ENCODE results near the gene RAB3GAP1. TPM values are rescaled to one million over a fixed set of nuclear protein-coding genes. Genes with fewer than 3 reads are reported as not detected.
A peak's percentile ranks its signal among the peaks of the same experiment; 100 is the strongest.

The RAB3GAP1 gene
- total RNA-seq, 1 experiment from 2014 or later: 36.8 TPM

DNA sequence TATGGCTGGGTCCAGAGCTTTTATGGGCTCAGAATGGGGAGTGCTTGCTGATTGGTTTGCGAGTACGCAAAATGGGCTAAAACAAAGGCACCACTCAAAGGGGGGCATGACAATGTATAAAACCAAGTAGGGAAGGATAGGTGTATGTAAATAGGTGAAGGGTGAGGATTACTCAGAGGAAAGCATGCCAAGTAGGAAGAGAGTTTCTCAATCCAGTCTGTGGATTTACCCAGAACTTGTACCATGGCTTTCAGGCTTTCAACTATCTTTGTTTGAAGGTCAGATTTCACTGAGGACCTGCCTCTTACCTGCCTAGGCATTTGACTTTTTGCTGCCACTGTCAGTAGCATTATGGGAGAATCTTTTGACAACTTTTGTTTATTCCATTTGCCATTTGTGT is 92.3 kb downstream of the RAB3GAP1 start:
- H3K9me2 ChIP-seq (ENCODE audit: insufficient read depth): no peaks in the 10 kb centered on the region
- H3K27ac ChIP-seq: no peak overlapping the region
- no TSS peak for BruUV-seq (replicated peaks)
- no peaks in the 10 kb centered on the region for H3K27me3 ChIP-seq (ENCODE audit: insufficient read depth, low read depth)
- POLR2A ChIA-PET (ENCODE audit: unreplicated experiment): no interaction called here
- 0 out of 2 replicates have a peak, but pooled peaks cover 7% of the 10 kb centered on the region for H4K20me1 ChIP-seq (ENCODE audit: insufficient read depth)
- H3K4me1 ChIP-seq (replicated peaks; ENCODE audit: insufficient read depth): peaks cover 7% of the 10 kb centered on the region; the same call in 1 of the 2 replicates
- intact Hi-C loops (cut with micrococcal nuclease; ENCODE audit: unreplicated experiment): no loop called here
- no peak for DNase-seq
- no peak overlapping the region for H2AFZ ChIP-seq
- TF ChIP-seq EZH2 (IDR thresholded peaks at IDR 0.05; ENCODE audit: low read depth): no peak
- TF ChIP-seq, protein P1, sequence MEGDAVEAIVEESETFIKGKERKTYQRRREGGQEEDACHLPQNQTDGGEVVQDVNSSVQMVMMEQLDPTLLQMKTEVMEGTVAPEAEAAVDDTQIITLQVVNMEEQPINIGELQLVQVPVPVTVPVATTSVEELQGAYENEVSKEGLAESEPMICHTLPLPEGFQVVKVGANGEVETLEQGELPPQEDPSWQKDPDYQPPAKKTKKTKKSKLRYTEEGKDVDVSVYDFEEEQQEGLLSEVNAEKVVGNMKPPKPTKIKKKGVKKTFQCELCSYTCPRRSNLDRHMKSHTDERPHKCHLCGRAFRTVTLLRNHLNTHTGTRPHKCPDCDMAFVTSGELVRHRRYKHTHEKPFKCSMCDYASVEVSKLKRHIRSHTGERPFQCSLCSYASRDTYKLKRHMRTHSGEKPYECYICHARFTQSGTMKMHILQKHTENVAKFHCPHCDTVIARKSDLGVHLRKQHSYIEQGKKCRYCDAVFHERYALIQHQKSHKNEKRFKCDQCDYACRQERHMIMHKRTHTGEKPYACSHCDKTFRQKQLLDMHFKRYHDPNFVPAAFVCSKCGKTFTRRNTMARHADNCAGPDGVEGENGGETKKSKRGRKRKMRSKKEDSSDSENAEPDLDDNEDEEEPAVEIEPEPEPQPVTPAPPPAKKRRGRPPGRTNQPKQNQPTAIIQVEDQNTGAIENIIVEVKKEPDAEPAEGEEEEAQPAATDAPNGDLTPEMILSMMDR (conservative IDR thresholded peaks at IDR 0.05): no peak
- 0 out of 2 replicates have a peak, but pooled peaks cover 4% of the 10 kb centered on the region for H3F3A ChIP-seq (ENCODE audit: insufficient read depth, low read depth)
- 0 out of 2 replicates have a peak, but pooled peaks cover 9% of the 10 kb centered on the region for H3K79me2 ChIP-seq (ENCODE audit: low read depth)
- H3K4me2 ChIP-seq: no peak overlapping the region
- H3K36me3 ChIP-seq (ENCODE audit: low read depth): peaks cover 15% of the 10 kb centered on the region; the same call in 1 of the 2 replicates
- CTCF ChIA-PET: no interaction called here
- no peak overlapping the region for H3K4me3 ChIP-seq
- H3K9me3 ChIP-seq (ENCODE audit: insufficient read depth, low read depth): peaks cover 17% of the 10 kb centered on the region

- Histone ChIP-seq H3K4me3 (no peak overlapping the region), H3K4me2 (no peak overlapping the region), H3K79me2 (ENCODE audit: low read depth) (0 out of 2 replicates have a peak, but pooled peaks cover 5% of the 10 kb centered on the region), H2AFZ (no peak overlapping the region), H3K36me3 (ENCODE audit: low read depth) (peaks cover 29% of the 10 kb centered on the region), H3F3A (ENCODE audit: insufficient read depth, low read depth) (no peaks in the 10 kb centered on the region), H3K9me3 (ENCODE audit: insufficient read depth, low read depth) (peaks cover 3% of the 10 kb centered on the region; the same call in 1 of the 2 replicates), H3K27me3 (ENCODE audit: insufficient read depth, low read depth) (no peaks in the 10 kb centered on the region), H3K4me1 (replicated peaks; ENCODE audit: insufficient read depth) (peaks cover 4% of the 10 kb centered on the region; the same call in 1 of the 2 replicates), H3K9me2 (ENCODE audit: insufficient read depth) (no peaks in the 10 kb centered on the region), H3K27ac (no peak overlapping the region), H4K20me1 (ENCODE audit: insufficient read depth) (0 out of 2 replicates have a peak, but pooled peaks cover 3% of the 10 kb centered on the region)
- BruUV-seq (replicated peaks): no TSS peak
- TF ChIP-seq, protein P1 (conservative IDR thresholded peaks at IDR 0.05): no peak
- TF ChIP-seq EZH2 (IDR thresholded peaks at IDR 0.05; ENCODE audit: low read depth): no peak
- ChIA-PET CTCF (no interaction called here), POLR2A (ENCODE audit: unreplicated experiment) (no interaction called here)
- no peak for DNase-seq
- intact Hi-C loops (cut with micrococcal nuclease; ENCODE audit: unreplicated experiment): no loop called here
Observed at GRCh38 chr2:135149251-135149650, 97.2 kb downstream of the RAB3GAP1 start.

- H3F3A ChIP-seq (ENCODE audit: insufficient read depth, low read depth): no peaks in the 10 kb centered on the region
- no peak overlapping the region for H3K27ac ChIP-seq
- no peak overlapping the region for H3K4me3 ChIP-seq
- peaks cover 43% of the 10 kb centered on the region for H3K36me3 ChIP-seq (ENCODE audit: low read depth)
- ChIA-PET CTCF (no interaction called here), POLR2A (ENCODE audit: unreplicated experiment) (no interaction called here)
- TF ChIP-seq, protein P1 (conservative IDR thresholded peaks at IDR 0.05): no peak
- no peak for TF ChIP-seq EZH2 (IDR thresholded peaks at IDR 0.05; ENCODE audit: low read depth)
- peaks cover 3% of the 10 kb centered on the region; the same call in 1 of the 2 replicates for H3K9me3 ChIP-seq (ENCODE audit: insufficient read depth, low read depth)
- H3K4me1 ChIP-seq (replicated peaks; ENCODE audit: insufficient read depth): no peaks in the 10 kb centered on the region
- H3K9me2 ChIP-seq (ENCODE audit: insufficient read depth): no peaks in the 10 kb centered on the region
- no peak overlapping the region for H3K4me2 ChIP-seq
- H4K20me1 ChIP-seq (ENCODE audit: insufficient read depth): 0 out of 2 replicates have a peak, but pooled peaks cover 3% of the 10 kb centered on the region
- H3K79me2 ChIP-seq (ENCODE audit: low read depth): 0 out of 2 replicates have a peak, but pooled peaks cover 5% of the 10 kb centered on the region
- BruUV-seq (replicated peaks): no TSS peak
- intact Hi-C loops (cut with micrococcal nuclease; ENCODE audit: unreplicated experiment): no loop called here
- no peak overlapping the region for H2AFZ ChIP-seq
- DNase-seq: peak in 1 of 2 experiments; percentile 48
- H3K27me3 ChIP-seq (ENCODE audit: insufficient read depth, low read depth): no peaks in the 10 kb centered on the region
Observed at GRCh38 chr2:135150725-135151124, 98.6 kb downstream of the RAB3GAP1 start.
